Liver (tissue), 9 donors: Measurements from ENCODE around the gene CTTN. TPM values are rescaled to one million over a fixed set of nuclear protein-coding genes. Genes with fewer than 3 reads are reported as not detected.

Experiments
- DNase-seq: peaks from one replicate; pipeline ENCODE4 v3.0.0-alpha.2; 2017; ENCODE audit warnings: low spot score
- H3K27ac ChIP-seq, 2 donors: one replicate each; pipeline ENCODE4 v1.7.0; 2013; ENCODE audit warnings: inconsistent platforms in 2 of 2, low read length in 2 of 2, control low read depth in 1 of 2, low read depth in 1 of 2, mild to moderate bottlenecking in 1 of 2
- H3K27me3 ChIP-seq, 4 donors: one replicate each; pipeline versions ENCODE4 v1.6.1 to v1.7.0; 2013; ENCODE audit warnings: low read length in 3 of 4, inconsistent platforms in 1 of 4, mild to moderate bottlenecking in 1 of 4, moderate library complexity in 1 of 4; ENCODE audit not compliant: control insufficient read depth in 4 of 4, insufficient read depth in 4 of 4
- H3K36me3 ChIP-seq, 4 donors: one replicate each; pipeline versions ENCODE4 v1.6.1 to v1.7.0; 2013; ENCODE audit warnings: low read length in 3 of 4, mild to moderate bottlenecking in 3 of 4, low read depth in 1 of 4, moderate library complexity in 1 of 4; ENCODE audit not compliant: control insufficient read depth in 4 of 4, insufficient read depth in 3 of 4
- H3K4me1 ChIP-seq, 4 donors: one replicate each; pipeline versions ENCODE4 v1.6.1 to v1.7.0; 2013; ENCODE audit warnings: low read length in 3 of 4, mild to moderate bottlenecking in 3 of 4, moderate library complexity in 1 of 4; ENCODE audit not compliant: control insufficient read depth in 4 of 4, insufficient read depth in 4 of 4
- H3K4me3 ChIP-seq, 3 donors: one replicate each; pipeline versions ENCODE4 v1.6.1 to v1.7.0; 2013; ENCODE audit warnings: low read length in 3 of 3, control low read depth in 1 of 3, low read depth in 1 of 3, mild to moderate bottlenecking in 1 of 3
- H3K9ac ChIP-seq, 2 donors: one replicate each; pipeline ENCODE4 v1.7.0; 2013; ENCODE audit warnings: low read length in 2 of 2, mild to moderate bottlenecking in 2 of 2, moderate library complexity in 2 of 2, control low read depth in 1 of 2, low read depth in 1 of 2
- H3K9me3 ChIP-seq, 4 donors: one replicate each; pipeline versions ENCODE4 v1.6.1 to v1.7.0; 2013; ENCODE audit warnings: low read length in 3 of 4; ENCODE audit not compliant: control insufficient read depth in 4 of 4
- ATF3 ChIP-seq: IDR thresholded peaks from 2 replicates; pipeline ENCODE4 v1.6.1; 2016; ENCODE audit warnings: antibody characterized with exemption
- EGR1 ChIP-seq, 2 donors: IDR thresholded peaks; 2 replicates each; pipeline ENCODE4 v1.6.1; 2016 to 2018; ENCODE audit warnings: antibody characterized with exemption in 2 of 2, low read depth in 2 of 2
- FOXA1 ChIP-seq: IDR thresholded peaks from 2 replicates; pipeline ENCODE4 v1.6.1; 2016; ENCODE audit warnings: antibody characterized with exemption
- FOXA2 ChIP-seq: IDR thresholded peaks from 2 replicates; pipeline ENCODE4 v1.6.1; 2016; ENCODE audit warnings: antibody characterized with exemption
- GABPA ChIP-seq, 2 donors: IDR thresholded peaks in 1 of 2; conservative IDR thresholded peaks in 1 of 2; 2 replicates each; pipeline ENCODE4 v1.6.1; 2016; ENCODE audit warnings: antibody characterized with exemption in 2 of 2, mild to moderate bottlenecking in 1 of 2, moderate library complexity in 1 of 2
- HNF4A ChIP-seq, 2 donors: conservative IDR thresholded peaks; 2 replicates each; pipeline ENCODE4 v1.6.1; 2016; ENCODE audit warnings: antibody characterized with exemption in 2 of 2, mild to moderate bottlenecking in 2 of 2
- HNF4G ChIP-seq: IDR thresholded peaks from 2 replicates; pipeline ENCODE4 v1.6.1; 2016; ENCODE audit warnings: antibody characterized with exemption
- JUND ChIP-seq, 2 donors: IDR thresholded peaks; 2 replicates each; pipeline ENCODE4 v1.6.1; 2016; ENCODE audit warnings: antibody characterized with exemption in 2 of 2
- NR2F2 ChIP-seq: IDR thresholded peaks from 2 replicates; pipeline ENCODE4 v1.6.1; 2016; ENCODE audit warnings: antibody characterized with exemption
- RAD21 ChIP-seq, 2 donors: IDR thresholded peaks; 2 replicates each; pipeline ENCODE4 v1.6.1; 2016; ENCODE audit warnings: antibody characterized with exemption in 2 of 2, mild to moderate bottlenecking in 2 of 2
- REST ChIP-seq: IDR thresholded peaks from 2 replicates; pipeline ENCODE4 v1.6.1; 2016; ENCODE audit warnings: antibody characterized with exemption, mild to moderate bottlenecking
- RXRA ChIP-seq, 2 donors: IDR thresholded peaks; 2 replicates each; pipeline ENCODE4 v1.6.1; 2017 to 2018; ENCODE audit warnings: antibody characterized with exemption in 2 of 2, mild to moderate bottlenecking in 1 of 2
- SP1 ChIP-seq: IDR thresholded peaks from 2 replicates; pipeline ENCODE4 v1.6.1; 2018; ENCODE audit warnings: antibody characterized with exemption, mild to moderate bottlenecking
- TAF1 ChIP-seq: conservative IDR thresholded peaks from 2 replicates; pipeline ENCODE4 v1.6.1; 2016; ENCODE audit warnings: antibody characterized with exemption, mild to moderate bottlenecking
- YY1 ChIP-seq: IDR thresholded peaks from 2 replicates; pipeline ENCODE4 v1.6.1; 2016; ENCODE audit warnings: antibody characterized with exemption, mild to moderate bottlenecking
- WGBS: extraction: QIAGEN DNeasy Blood & Tissue Kit; methylation state at CpG from one replicate; pipeline ENCODE4 v1.1.7; 2013; 5-methylcytosine and 5-hydroxymethylcytosine counted together
- polyA plus RNA-seq, 2 donors: library from polyadenylated mRNA; stranded (reverse) in 1 of 2; unstranded in 1 of 2; fragments of 200-250 nt in 1 of 2; fragments of >200 nt in 1 of 2; fragmentation: Nextera tagmentation in 1 of 2; extraction: Ambion mirVana in 1 of 2; gene quantifications; one replicate each; pipeline versions ENCODE4 v1.2.1 to v1.2.3, GENCODE V29; 2013 to 2015
- total RNA-seq, 2 donors: library from RNA; depleted of rRNA; stranded (reverse); fragments of >200 nt; gene quantifications; one replicate each; pipeline ENCODE4 v1.2.3, GENCODE V29; 2014
- TF ChIP-seq, protein P1 (sequence below): fragments of 150-350 bp; IDR thresholded peaks from 2 replicates; pipeline ENCODE4 v1.5.1; 2017; ENCODE audit warnings: improper control_type of control experiment, low read depth, low read length; ENCODE audit not compliant: missing input control
- TF ChIP-seq, protein P2 (sequence below): IDR thresholded peaks from 2 replicates; pipeline ENCODE4 v1.6.1; 2016; ENCODE audit warnings: antibody characterized with exemption
- TF ChIP-seq, protein P3 (sequence below): IDR thresholded peaks from 2 replicates; pipeline ENCODE4 v1.6.1; 2016; ENCODE audit warnings: antibody characterized with exemption
- donor health status: healthy.
- donor health status: healthy.
- donor health status: healthy.
- donor health status: healthy.
- donor health status: healthy.

The CTTN gene
- total and polyA plus RNA-seq, 4 donors: 38.7 to 136 (median 45.4) TPM

GRCh38 chr11:70410276-70411205, 12.2 kb downstream of the CTTN start:
- Histone ChIP-seq H3K36me3 (peaks cover 25 to 79% (median 53%) of the 10 kb centered on the region in 4 donors), H3K27me3 (no peaks in the 10 kb centered on the region), H3K4me1 (no peaks in the 10 kb centered on the region), H3K27ac (no peak overlapping the region), H3K4me3 (no peak overlapping the region), H3K9ac (no peak overlapping the region), H3K9me3 (no peaks in the 10 kb centered on the region)
- TF ChIP-seq RXRA (IDR thresholded peaks at IDR 0.05) (no peak), SP1 (no peak), FOXA2 (no peak), FOXA1 (no peak), YY1 (no peak), REST (no peak), RAD21 (IDR thresholded peaks at IDR 0.05) (no peak), TAF1 (no peak), EGR1 (IDR thresholded peaks at IDR 0.05; ENCODE audit: low read depth in 2 of 2) (no peak), GABPA (IDR thresholded peaks at IDR 0.05 in 1 of 2, conservative IDR thresholded peaks at IDR 0.05 in 1 of 2) (no peak), NR2F2 (no peak), HNF4A (conservative IDR thresholded peaks at IDR 0.05) (no peak), HNF4G (no peak), ATF3 (no peak), JUND (IDR thresholded peaks at IDR 0.05) (no peak)
- TF ChIP-seq, protein P1, sequence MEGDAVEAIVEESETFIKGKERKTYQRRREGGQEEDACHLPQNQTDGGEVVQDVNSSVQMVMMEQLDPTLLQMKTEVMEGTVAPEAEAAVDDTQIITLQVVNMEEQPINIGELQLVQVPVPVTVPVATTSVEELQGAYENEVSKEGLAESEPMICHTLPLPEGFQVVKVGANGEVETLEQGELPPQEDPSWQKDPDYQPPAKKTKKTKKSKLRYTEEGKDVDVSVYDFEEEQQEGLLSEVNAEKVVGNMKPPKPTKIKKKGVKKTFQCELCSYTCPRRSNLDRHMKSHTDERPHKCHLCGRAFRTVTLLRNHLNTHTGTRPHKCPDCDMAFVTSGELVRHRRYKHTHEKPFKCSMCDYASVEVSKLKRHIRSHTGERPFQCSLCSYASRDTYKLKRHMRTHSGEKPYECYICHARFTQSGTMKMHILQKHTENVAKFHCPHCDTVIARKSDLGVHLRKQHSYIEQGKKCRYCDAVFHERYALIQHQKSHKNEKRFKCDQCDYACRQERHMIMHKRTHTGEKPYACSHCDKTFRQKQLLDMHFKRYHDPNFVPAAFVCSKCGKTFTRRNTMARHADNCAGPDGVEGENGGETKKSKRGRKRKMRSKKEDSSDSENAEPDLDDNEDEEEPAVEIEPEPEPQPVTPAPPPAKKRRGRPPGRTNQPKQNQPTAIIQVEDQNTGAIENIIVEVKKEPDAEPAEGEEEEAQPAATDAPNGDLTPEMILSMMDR: no peak
- TF ChIP-seq, protein P2, sequence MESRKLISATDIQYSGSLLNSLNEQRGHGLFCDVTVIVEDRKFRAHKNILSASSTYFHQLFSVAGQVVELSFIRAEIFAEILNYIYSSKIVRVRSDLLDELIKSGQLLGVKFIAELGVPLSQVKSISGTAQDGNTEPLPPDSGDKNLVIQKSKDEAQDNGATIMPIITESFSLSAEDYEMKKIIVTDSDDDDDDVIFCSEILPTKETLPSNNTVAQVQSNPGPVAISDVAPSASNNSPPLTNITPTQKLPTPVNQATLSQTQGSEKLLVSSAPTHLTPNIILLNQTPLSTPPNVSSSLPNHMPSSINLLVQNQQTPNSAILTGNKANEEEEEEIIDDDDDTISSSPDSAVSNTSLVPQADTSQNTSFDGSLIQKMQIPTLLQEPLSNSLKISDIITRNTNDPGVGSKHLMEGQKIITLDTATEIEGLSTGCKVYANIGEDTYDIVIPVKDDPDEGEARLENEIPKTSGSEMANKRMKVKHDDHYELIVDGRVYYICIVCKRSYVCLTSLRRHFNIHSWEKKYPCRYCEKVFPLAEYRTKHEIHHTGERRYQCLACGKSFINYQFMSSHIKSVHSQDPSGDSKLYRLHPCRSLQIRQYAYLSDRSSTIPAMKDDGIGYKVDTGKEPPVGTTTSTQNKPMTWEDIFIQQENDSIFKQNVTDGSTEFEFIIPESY: no peak
- TF ChIP-seq, protein P3, sequence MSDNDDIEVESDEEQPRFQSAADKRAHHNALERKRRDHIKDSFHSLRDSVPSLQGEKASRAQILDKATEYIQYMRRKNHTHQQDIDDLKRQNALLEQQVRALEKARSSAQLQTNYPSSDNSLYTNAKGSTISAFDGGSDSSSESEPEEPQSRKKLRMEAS: no peak
- WGBS: 90% methylated on average over 29 of the region's 29 CpGs
- no peak for DNase-seq
